Measurements from ENCODE around the gene ABO. TPM values are rescaled to one million over a fixed set of nuclear protein-coding genes. Genes with fewer than 3 reads are reported as not detected.

Gene ABO
- total RNA-seq, 1 experiment from 2014 or later, result 0.37 TPM

Other genes with a start within 250 kb of the ABO start
- gene GTF3C5, start 244.2 kb downstream of the ABO start, total RNA-seq (2021), result 85.5 and 88.9 TPM in 2 replicates
- 3.6 and 4.0 TPM in 2 replicates for gene CEL, start 213.2 kb downstream of the ABO start, total RNA-seq (2021)
- gene RALGDS, start 154.0 kb downstream of the ABO start, total RNA-seq (2021), result 20.9 and 21.3 TPM in 2 replicates
- 9.3 TPM in 2 replicates for gene GBGT1, start 111.3 kb downstream of the ABO start, total RNA-seq (2021)
- not detected in 2 replicates for gene OBP2B, start 66.0 kb downstream of the ABO start, total RNA-seq (2021)
- gene SURF6, start 61.0 kb upstream of the ABO start, total RNA-seq (2021), result 55.1 and 56.3 TPM in 2 replicates
- 60.1 and 63.7 TPM in 2 replicates for gene MED22, start 72.9 kb upstream of the ABO start, total RNA-seq (2021)
- gene RPL7A, start 73.0 kb upstream of the ABO start, total RNA-seq (2021), result 2,874 and 2,895 TPM in 2 replicates
- gene SURF1, start 81.3 kb upstream of the ABO start, total RNA-seq (2021), result 43.3 and 46.8 TPM in 2 replicates
- gene SURF2, start 81.3 kb upstream of the ABO start, total RNA-seq (2021), result 44.4 and 46.1 TPM in 2 replicates
- 146 and 148 TPM in 2 replicates for gene SURF4, start 100.9 kb upstream of the ABO start, total RNA-seq (2021)
- gene STKLD1, start 101.2 kb upstream of the ABO start, total RNA-seq (2021), result 0.57 TPM in 1 of 2 replicates, not detected in the other
- gene REXO4, start 142.8 kb upstream of the ABO start, total RNA-seq (2021), result 33.6 and 35.2 TPM in 2 replicates
- gene ADAMTS13, start 147.2 kb upstream of the ABO start, total RNA-seq (2021), result 8.2 and 8.8 TPM in 2 replicates
- 20.0 and 20.2 TPM in 2 replicates for gene CACFD1, start 184.8 kb upstream of the ABO start, total RNA-seq (2021)
- gene SLC2A6, start 203.9 kb upstream of the ABO start, total RNA-seq (2021), result 18.7 and 19.5 TPM in 2 replicates
- not detected in 2 replicates for gene MYMK, start 249.8 kb upstream of the ABO start, total RNA-seq (2021)

All from H9 (cell line).